Gastroesophageal sphincter (tissue), 4 donors: ENCODE results near the gene BMP8B. TPM values are rescaled to one million over a fixed set of nuclear protein-coding genes. Genes with fewer than 3 reads are reported as not detected.

Source experiments
- ATAC-seq: fragments of 150-250 bp; one replicate; pipeline ENCODE4 v1.9.1; 2016; ENCODE audit warnings: mild to moderate bottlenecking, moderate library complexity
- H3K27ac ChIP-seq, 4 donors: fragments of 200-600 bp; sonication (generic) in 3 of 4; 1 replicate in 3 of 4; 2 replicates in 1 of 4; pipeline ENCODE4 v1.5.1; 2016 to 2019
- H3K27me3 ChIP-seq: fragments of 200-600 bp; sonication (generic); one replicate; pipeline ENCODE4 v1.5.1; 2019
- H3K36me3 ChIP-seq, 2 donors: fragments of 200-600 bp; sonication (generic); one replicate each; pipeline ENCODE4 v1.5.1; 2019; ENCODE audit warnings: control low read depth in 1 of 2
- H3K4me1 ChIP-seq, 3 donors: fragments of 200-600 bp; sonication (generic); 1 replicate in 2 of 3; 2 replicates in 1 of 3; pipeline ENCODE4 v1.5.1; 2016 to 2019; ENCODE audit warnings: control low read depth in 2 of 3
- H3K4me3 ChIP-seq, 2 donors: fragments of 200-600 bp; sonication (generic); one replicate each; pipeline ENCODE4 v1.5.1; 2019; ENCODE audit warnings: mild to moderate bottlenecking in 1 of 2, moderate library complexity in 1 of 2
- H3K9me3 ChIP-seq, 3 donors: fragments of 200-600 bp; sonication (generic); one replicate each; pipeline ENCODE4 v1.5.1; 2017 to 2019; ENCODE audit warnings: control low read depth in 2 of 3
- CTCF ChIP-seq, 4 experiments: fragments of 200-600 bp in 2 of 4; fragments of 450-650 bp in 2 of 4; sonication (generic) in 1 of 4; IDR thresholded peaks; one replicate each; pipeline ENCODE4 v1.5.1; 2017 to 2019; ENCODE audit warnings: antibody characterized with exemption in 4 of 4, mild to moderate bottlenecking in 2 of 4, moderate library complexity in 2 of 4
- EP300 ChIP-seq: sonication (generic); formaldehyde crosslinking; IDR thresholded peaks from one replicate; pipeline ENCODE4 v1.6.1; 2017; ENCODE audit warnings: antibody characterized with exemption, mild to moderate bottlenecking
- POLR2A ChIP-seq, 2 donors: fragments of 450-650 bp; IDR thresholded peaks; one replicate each; pipeline ENCODE4 v1.6.1; 2017; ENCODE audit warnings: antibody characterized with exemption in 2 of 2, mild to moderate bottlenecking in 2 of 2, moderate library complexity in 1 of 2
- POLR2AphosphoS5 ChIP-seq: sonication (generic); formaldehyde crosslinking; IDR thresholded peaks from one replicate; pipeline ENCODE4 v1.6.1; 2017; ENCODE audit warnings: antibody characterized with exemption
- WGBS, 2 donors: methylation state at CpG; one replicate each; pipeline ENCODE4 v1.1.5; 2018; ENCODE audit warnings: low coverage in 1 of 2; 5-methylcytosine and 5-hydroxymethylcytosine counted together
- total RNA-seq, 4 donors: library from RNA; depleted of rRNA; stranded (reverse); fragments of >200 nt; gene quantifications; one replicate each; pipeline ENCODE4 v1.1.0, GENCODE V29; 2016

The BMP8B gene
- total RNA-seq, 4 donors from 2014 or later: 2.0 to 4.5 (median 2.2) TPM

GRCh38 chr1:39721664-39722063 lies 67.0 kb downstream of the BMP8B start:
- Histone ChIP-seq H3K4me1 (no peaks in the 10 kb centered on the region), H3K36me3 (no peaks in the 10 kb centered on the region), H3K4me3 (no peak overlapping the region), H3K27me3 (peaks cover 21% of the 10 kb centered on the region), H3K27ac (no peak overlapping the region), H3K9me3 (no peaks in the 10 kb centered on the region)
- TF ChIP-seq POLR2A (IDR thresholded peaks at IDR 0.05) (no peak), CTCF (IDR thresholded peaks at IDR 0.05) (no peak)
- no peak for ATAC-seq

GRCh38 chr1:39720094-39720999 lies 68.3 kb downstream of the BMP8B start:
- ATAC-seq: peak; percentile 55
- Histone ChIP-seq H3K9me3 (no peaks in the 10 kb centered on the region), H3K36me3 (no peaks in the 10 kb centered on the region), H3K27me3 (peaks cover 24% of the 10 kb centered on the region), H3K4me3 (no peak overlapping the region), H3K4me1 (no peaks in the 10 kb centered on the region), H3K27ac (no peak overlapping the region)
- WGBS, 2 donors: 35 to 41% methylated on average over 7 of the region's 7 CpGs
- TF ChIP-seq EP300 (no peak), POLR2A (IDR thresholded peaks at IDR 0.05) (no peak), POLR2AphosphoS5 (no peak), CTCF (IDR thresholded peaks at IDR 0.05) (peak; percentile 64 to 80 (median 70))

GRCh38 chr1:39717809-39718208 lies 70.9 kb downstream of the BMP8B start:
- WGBS, 2 donors: 39 to 54% methylated on average over 4 to 6 of the region's 6 CpGs
- Histone ChIP-seq H3K4me3 (no peak overlapping the region), H3K27me3 (peaks cover 47% of the 10 kb centered on the region), H3K27ac (no peak overlapping the region), H3K9me3 (no peaks in the 10 kb centered on the region), H3K36me3 (no peaks in the 10 kb centered on the region), H3K4me1 (no peaks in the 10 kb centered on the region)
- TF ChIP-seq EP300: no peak
- no peak for TF ChIP-seq POLR2AphosphoS5
- no peak for TF ChIP-seq POLR2A (IDR thresholded peaks at IDR 0.05)
- TF ChIP-seq CTCF (IDR thresholded peaks at IDR 0.05): no peak
- no peak for ATAC-seq

- no peak for ATAC-seq
- Histone ChIP-seq H3K36me3 (no peaks in the 10 kb centered on the region), H3K4me1 (no peaks in the 10 kb centered on the region), H3K27ac (no peak overlapping the region), H3K4me3 (no peak overlapping the region), H3K9me3 (no peaks in the 10 kb centered on the region), H3K27me3 (peaks cover 75% of the 10 kb centered on the region)
- TF ChIP-seq EP300: no peak
- no peak for TF ChIP-seq CTCF (IDR thresholded peaks at IDR 0.05)
- no peak for TF ChIP-seq POLR2AphosphoS5
- no peak for TF ChIP-seq POLR2A (IDR thresholded peaks at IDR 0.05)
- 83% methylated on average over 5 of the region's 5 CpGs; no CpG with 5 or more reads in 1 of the 2 donors for WGBS, 2 donors
Measured at GRCh38 chr1:39713557-39713956, 75.1 kb downstream of the BMP8B start.

DNA sequence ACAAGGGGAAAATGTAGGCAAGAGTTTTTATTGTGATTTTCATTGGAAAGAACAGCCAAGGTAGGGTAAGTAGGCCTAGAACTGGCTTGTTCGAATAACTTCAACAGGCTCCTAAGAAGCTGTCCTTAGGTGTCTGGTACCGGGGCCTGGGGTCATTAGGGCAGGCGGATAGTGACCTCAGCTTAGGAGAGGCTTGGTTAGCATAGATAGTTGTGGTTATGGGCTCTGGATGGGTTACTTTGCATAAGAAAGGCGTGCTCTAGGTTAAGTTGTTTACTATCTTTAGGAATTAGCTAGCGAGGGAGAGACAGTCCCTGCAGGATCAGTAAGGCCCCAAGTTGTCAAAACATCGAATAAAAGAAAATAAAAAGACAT lies 76.7 kb downstream of the BMP8B start:
- TF ChIP-seq POLR2A (IDR thresholded peaks at IDR 0.05) (no peak), CTCF (IDR thresholded peaks at IDR 0.05) (no peak), POLR2AphosphoS5 (no peak), EP300 (no peak)
- peaks cover 64% of the 10 kb centered on the region for H3K27me3 ChIP-seq
- no peak overlapping the region for H3K4me3 ChIP-seq
- no peaks in the 10 kb centered on the region for H3K4me1 ChIP-seq
- no peak overlapping the region for H3K27ac ChIP-seq
- ATAC-seq: no peak
- H3K9me3 ChIP-seq: no peaks in the 10 kb centered on the region
- no peaks in the 10 kb centered on the region for H3K36me3 ChIP-seq
- WGBS, 2 donors: 70 to 74% methylated on average over 2 to 6 of the region's 6 CpGs
